OCI-LY1 (cell line): ENCODE data around the gene CD4.

Experiments used
- CTCF ChIP-seq: fragments of 200-600 bp; sonication (generic), shearing (Covaris generic); IDR thresholded peaks from 2 replicates; pipeline ENCODE4 v1.5.1; 2017; ENCODE audit warnings: mild to moderate bottlenecking, antibody characterized with exemption, low read length, moderate library complexity, mixed read lengths
- EZH2 ChIP-seq: fragments of 200-600 bp; sonication (generic), shearing (Covaris generic); IDR thresholded peaks from 2 replicates; pipeline ENCODE4 v1.8.0; 2017; ENCODE audit warnings: borderline replicate concordance, mixed run types, mild to moderate bottlenecking, antibody characterized with exemption, low read length, moderate library complexity, mixed read lengths

DNA sequence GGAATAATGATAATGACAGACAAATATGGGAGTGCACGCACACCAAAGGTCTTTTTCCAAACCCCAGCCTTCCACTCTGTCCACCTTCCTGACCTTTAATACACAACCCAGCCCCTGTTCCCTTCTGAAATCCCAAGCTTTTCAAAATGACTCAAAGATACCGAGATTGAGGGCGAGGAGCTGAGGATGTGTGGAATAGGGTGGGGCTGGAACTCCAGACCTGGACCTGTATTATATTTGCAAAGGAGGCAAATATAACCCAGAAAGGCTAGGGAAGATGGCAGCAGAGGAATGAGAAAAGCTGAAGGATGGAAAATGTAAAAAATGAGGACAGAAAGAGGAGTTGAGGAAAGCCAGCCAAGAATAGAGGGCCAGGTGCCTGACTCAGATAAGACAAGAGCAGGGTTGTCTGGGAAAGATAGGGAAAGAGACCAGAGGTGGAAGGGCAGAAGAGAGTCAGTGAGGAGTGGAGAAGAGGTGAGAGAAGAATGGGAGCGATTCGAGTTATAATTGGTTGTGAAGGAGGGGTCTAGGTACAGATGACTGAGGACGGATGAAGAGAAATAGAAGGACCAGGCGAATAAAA lies 24.2 kb upstream of the CD4 start:
- TF ChIP-seq CTCF (no peak), EZH2 (no peak)
